ENCODE data around the gene PARP9.

Gene PARP9

DNA sequence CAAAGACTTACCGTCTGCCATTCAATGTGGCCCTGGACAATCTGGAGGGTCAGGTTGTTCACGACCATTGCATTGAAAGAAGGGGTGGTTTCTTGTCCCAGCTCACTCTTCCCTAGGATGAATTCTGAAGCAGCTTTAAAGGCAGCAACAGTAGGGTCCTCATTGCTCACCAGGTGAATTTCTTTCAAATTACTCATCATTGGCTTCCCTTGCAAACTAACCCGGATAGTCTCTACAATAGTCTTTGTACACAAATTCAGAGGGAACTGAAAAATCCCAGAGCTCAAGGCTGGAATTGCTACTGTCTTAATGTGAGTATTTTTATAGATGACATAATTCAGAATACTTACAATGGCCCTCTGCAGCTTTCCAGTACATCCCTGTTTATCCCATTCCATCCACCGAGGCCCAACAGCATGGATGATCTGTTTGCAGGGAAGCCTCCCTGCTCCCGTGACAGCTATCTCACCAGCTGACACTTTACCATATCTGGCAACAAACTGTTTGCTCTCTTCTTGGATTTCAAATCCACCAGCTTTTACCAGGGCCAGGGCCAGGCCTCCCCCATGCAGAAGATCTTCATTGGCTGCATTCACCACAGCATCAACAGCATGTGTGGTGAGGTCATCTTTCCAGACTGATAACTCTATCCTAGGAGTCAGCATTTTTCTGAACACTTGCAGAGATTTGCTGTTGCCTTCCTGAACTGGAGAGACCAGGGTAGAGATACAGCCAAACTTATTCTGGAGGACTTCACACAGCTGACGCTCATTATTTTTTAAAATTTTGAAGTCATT, 8.6 kb downstream of the PARP9 start:
- TF ChIP-seq, protein P1, sequence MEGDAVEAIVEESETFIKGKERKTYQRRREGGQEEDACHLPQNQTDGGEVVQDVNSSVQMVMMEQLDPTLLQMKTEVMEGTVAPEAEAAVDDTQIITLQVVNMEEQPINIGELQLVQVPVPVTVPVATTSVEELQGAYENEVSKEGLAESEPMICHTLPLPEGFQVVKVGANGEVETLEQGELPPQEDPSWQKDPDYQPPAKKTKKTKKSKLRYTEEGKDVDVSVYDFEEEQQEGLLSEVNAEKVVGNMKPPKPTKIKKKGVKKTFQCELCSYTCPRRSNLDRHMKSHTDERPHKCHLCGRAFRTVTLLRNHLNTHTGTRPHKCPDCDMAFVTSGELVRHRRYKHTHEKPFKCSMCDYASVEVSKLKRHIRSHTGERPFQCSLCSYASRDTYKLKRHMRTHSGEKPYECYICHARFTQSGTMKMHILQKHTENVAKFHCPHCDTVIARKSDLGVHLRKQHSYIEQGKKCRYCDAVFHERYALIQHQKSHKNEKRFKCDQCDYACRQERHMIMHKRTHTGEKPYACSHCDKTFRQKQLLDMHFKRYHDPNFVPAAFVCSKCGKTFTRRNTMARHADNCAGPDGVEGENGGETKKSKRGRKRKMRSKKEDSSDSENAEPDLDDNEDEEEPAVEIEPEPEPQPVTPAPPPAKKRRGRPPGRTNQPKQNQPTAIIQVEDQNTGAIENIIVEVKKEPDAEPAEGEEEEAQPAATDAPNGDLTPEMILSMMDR (conservative IDR thresholded peaks at IDR 0.05; ENCODE audit: low read depth) = no peak
- H3K27ac ChIP-seq = no peak overlapping the region
- POLR2A ChIA-PET (ENCODE audit: low non-redundant PET) = interaction anchor here (0.6 kb wide), 1 partner anchor 101 kb away, joined by 3 read pairs; no protein-coding TSS in a partner anchor
- CTCF ChIA-PET = interaction anchor here (0.6 kb wide), 1 partner anchor 66 kb away, joined by 5 read pairs; no protein-coding TSS in a partner anchor
- peak; percentile 14 for DNase-seq (ENCODE audit: low spot score)

DNA sequence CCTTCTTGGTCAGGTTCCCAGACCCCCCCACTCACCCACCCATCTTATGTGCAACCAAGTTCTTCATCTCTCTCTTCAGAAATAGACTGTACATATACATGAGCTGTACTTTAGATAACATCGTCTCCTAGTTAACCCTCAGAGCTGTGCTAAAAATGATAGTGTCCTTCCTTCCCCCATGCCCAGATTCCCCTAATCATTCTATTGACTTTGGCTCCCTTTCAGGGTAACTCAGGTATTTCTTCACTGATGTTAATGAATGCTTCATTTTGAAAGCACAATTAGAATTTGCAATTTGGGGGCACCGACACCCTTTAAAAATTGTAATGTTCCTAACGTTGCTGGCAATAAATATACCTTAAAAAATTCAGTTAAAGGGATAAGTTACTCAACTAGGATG, 10.9 kb downstream of the PARP9 start:
- no peak for DNase-seq (ENCODE audit: low spot score)
- no peak overlapping the region for H3K27ac ChIP-seq
- TF ChIP-seq, protein P1 (conservative IDR thresholded peaks at IDR 0.05; ENCODE audit: low read depth) = no peak
- ChIA-PET POLR2A (ENCODE audit: low non-redundant PET) (no interaction called here), CTCF (no interaction called here)

DNA sequence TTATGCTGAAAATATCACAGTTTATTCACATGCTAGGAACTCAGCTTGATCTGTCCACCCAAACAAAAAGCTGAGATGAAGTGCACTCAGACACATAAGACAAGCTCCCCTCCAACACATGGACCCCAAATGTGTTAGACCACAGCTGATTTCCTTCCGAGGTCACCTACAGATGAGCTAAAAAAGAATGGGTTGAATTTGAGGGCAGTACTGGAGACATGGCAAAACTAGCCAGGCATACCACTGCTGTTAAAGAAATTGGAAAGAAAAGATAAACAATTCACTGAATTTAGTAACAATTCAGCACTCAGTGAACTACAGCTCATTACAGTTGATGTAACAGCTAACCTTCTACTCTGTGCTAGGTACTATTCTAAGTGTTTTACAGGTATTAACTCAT, 15.5 kb downstream of the PARP9 start:
- ChIA-PET CTCF (interaction anchor here (0.6 kb wide), 2 partner anchors 14 to 472 kb away, joined by 3 read pairs; no protein-coding TSS in a partner anchor), POLR2A (ENCODE audit: low non-redundant PET) (no interaction called here)
- TF ChIP-seq, protein P1 (conservative IDR thresholded peaks at IDR 0.05; ENCODE audit: low read depth) = no peak
- DNase-seq (ENCODE audit: low spot score) = no peak
- no peak overlapping the region for H3K27ac ChIP-seq

DNA sequence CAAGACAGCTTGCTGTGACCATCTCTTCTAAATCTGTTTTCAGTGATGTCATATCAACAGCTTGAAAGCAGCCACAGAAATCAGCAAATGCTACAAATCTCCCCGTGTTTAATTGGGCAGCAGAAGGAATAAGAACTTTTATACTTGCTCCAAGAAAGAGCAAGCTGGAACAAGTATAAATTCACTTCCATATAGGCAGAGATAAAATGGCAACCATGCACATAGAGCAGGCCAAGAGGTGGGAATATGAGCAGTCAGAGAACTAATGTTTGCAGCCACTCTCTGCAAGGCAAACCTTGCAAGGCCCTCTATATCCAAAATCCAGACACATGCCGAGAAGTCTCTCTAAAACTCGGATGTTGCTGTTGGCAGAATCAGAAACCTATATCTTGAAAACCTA, 16.0 kb downstream of the PARP9 start:
- CTCF ChIA-PET = interaction anchor here (0.6 to 0.8 kb wide), 2 partner anchors 14 to 50 kb away, joined by 3 read pairs; no protein-coding TSS in a partner anchor
- TF ChIP-seq, protein P1 (conservative IDR thresholded peaks at IDR 0.05; ENCODE audit: low read depth) = no peak
- no peak overlapping the region for H3K27ac ChIP-seq
- POLR2A ChIA-PET (ENCODE audit: low non-redundant PET) = no interaction called here
- no peak for DNase-seq (ENCODE audit: low spot score)

DNA sequence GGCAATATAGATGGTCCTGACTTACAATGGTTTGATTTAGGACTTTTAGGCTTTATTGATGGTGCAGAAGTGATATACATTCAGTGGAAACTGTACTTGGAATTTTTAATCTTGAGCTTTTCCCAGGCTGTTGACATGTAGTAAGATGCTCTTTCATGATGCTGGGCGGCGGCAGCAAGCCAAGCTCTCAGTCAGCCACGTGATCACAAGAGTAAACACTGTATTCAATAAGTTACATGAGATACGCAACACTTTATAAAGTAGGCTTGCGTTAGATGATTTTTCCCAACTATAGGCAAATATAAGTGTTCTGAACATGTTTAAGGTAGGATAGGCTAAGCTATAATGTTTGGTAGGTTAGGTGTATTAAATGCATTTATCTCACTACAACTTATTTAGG, 17.9 kb downstream of the PARP9 start:
- TF ChIP-seq, protein P1 (conservative IDR thresholded peaks at IDR 0.05; ENCODE audit: low read depth) = no peak
- no peak for DNase-seq (ENCODE audit: low spot score)
- ChIA-PET CTCF (interaction anchor here (0.6 kb wide), 1 partner anchor 292 kb away, joined by 3 read pairs; no protein-coding TSS in a partner anchor), POLR2A (ENCODE audit: low non-redundant PET) (no interaction called here)
- no peak overlapping the region for H3K27ac ChIP-seq

DNA sequence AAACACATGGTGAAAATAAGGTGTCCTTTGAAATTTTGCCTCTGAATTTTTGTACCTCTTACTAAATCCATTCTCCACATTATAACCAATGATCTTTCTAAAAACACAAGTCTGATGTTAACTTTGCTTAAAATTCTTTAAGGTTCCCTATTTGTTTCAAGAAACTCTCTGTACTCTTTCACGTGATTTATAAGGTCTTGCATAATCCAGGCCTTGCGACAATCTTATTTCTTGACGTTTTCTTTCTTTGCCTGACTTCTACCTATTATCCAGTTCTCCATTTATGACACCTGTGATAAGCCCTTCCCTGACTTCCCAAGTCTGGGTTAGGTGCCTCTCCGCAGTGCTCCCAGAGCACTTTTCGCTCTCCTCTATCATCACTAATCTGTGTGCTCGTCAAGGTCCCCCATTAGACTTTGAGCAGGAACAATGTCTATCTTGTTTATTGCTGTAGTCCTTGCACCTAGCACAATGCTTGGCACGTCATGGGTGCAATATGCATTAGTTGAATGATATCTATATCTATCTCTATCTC, 25.1 kb downstream of the PARP9 start:
- TF ChIP-seq, protein P1 (conservative IDR thresholded peaks at IDR 0.05; ENCODE audit: low read depth) = no peak
- no peak overlapping the region for H3K27ac ChIP-seq
- ChIA-PET CTCF (interaction anchor here (0.6 kb wide), 1 partner anchor 80 kb away, joined by 3 read pairs; no protein-coding TSS in a partner anchor), POLR2A (ENCODE audit: low non-redundant PET) (no interaction called here)
- DNase-seq (ENCODE audit: low spot score) = no peak
